GM21528 (cell line): ENCODE measurements around the gene SAMMSON.

Source experiments
- ATAC-seq: cut with Tn5 transposase; IDR thresholded peaks from one replicate; pipeline ENCODE4 v1.9.1; 2021; ENCODE audit warnings: mild to moderate bottlenecking, moderate library complexity; ENCODE audit not compliant: unreplicated experiment, low FRiP score

The SAMMSON gene

GRCh38 chr3:70078778-70079177, 79.2 kb downstream of the SAMMSON start:
- no peak for ATAC-seq

DNA sequence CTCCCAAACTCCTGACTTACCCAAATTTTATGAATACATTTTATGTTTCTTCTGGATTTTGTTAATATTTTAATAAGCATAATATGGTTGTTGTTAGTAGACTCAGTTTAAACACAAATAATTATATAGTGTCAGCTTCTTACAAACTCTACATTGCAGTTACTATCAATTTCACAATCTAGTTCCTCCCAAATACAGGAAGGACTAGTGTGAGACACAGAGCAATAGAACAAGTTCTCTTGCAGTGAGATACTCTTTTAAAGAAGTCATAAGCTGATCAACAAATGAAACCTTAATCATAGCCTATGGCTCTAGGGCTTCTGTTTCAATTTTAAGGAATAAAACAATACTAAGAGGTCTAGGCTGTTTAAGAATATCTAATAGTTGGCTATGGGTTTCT, 86.1 kb downstream of the SAMMSON start:
- no peak for ATAC-seq

- no peak for ATAC-seq
Measured at GRCh38 chr3:70086336-70086735, 86.8 kb downstream of the SAMMSON start.

DNA sequence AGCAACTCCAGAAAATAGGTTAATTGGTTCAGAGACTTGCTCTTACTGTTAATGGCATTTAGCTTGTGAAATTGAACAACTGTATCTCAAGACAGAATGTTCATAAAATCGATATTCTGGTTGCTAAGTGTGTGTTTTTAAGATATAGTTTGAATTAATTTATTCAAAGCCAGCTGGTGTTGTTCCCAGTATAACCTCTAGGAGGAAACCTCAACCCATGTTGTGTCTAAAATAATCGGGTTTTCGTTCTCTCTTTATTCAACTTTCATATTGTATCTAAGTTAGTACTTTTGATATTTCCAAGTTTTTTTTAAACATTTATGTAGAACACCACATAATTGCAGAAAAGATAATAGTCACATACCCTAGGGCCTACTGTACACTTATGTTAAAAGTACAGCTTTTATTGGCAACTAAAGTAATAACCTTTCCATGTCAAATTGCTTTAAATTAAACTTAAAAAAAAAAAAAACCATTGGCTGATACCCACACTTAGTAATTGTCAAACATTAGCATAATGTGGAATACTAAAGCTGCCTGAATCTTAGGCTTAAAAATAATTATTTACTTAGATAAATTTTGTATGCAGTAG, 90.9 kb downstream of the SAMMSON start:
- ATAC-seq, result no peak

- ATAC-seq, result no peak
Measured at GRCh38 chr3:70094197-70094596, 94.7 kb downstream of the SAMMSON start.

DNA sequence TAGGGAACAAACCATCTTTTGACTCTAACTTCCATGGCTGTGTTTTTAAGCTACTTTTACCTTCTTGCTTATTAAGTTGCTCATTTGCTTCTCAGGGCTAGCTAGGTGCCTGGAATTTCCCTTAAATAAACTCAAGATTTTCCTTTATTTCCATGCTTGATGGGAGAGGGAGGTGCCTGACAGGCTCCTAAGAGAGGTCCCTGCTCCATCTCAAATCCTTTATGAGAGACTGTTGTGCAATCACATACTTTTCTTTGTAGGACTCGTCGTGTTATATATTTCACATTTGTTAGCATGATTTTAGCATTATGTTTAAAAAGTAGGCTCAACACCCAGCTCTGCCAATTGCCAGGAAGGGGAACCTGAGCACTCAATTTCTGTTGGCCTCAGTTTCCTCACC, 95.7 kb downstream of the SAMMSON start:
- no peak for ATAC-seq

GRCh38 chr3:70096376-70097066, 97.0 kb downstream of the SAMMSON start:
- ATAC-seq, result peak; percentile 98

GRCh38 chr3:70097084-70097483, 97.6 kb downstream of the SAMMSON start:
- no peak for ATAC-seq

GRCh38 chr3:70108072-70108471, 108.5 kb downstream of the SAMMSON start:
- no peak for ATAC-seq

- no peak for ATAC-seq
Measured at GRCh38 chr3:70108546-70108945, 109.0 kb downstream of the SAMMSON start.

- no peak for ATAC-seq
Measured at GRCh38 chr3:70110066-70110465, 110.5 kb downstream of the SAMMSON start.

- no peak for ATAC-seq
Measured at GRCh38 chr3:70111411-70111810, 111.9 kb downstream of the SAMMSON start.

DNA sequence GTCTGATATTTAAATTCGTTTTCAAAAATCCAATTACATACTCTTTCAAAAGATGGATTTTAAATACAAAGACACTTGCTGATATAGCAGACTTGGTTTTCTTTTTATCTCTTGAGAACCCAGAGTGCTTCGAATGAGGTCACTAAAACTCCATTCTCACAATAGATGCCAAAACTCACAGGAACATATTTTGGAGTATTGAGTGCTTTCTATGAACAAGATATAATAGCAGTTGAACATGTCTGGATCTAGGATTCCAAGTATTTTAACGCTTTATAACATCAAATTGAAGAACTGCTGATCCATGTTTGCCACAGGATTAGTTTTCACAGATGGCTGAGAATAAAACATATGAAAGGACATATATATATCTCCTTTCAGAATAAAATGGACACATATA, 113.2 kb downstream of the SAMMSON start:
- no peak for ATAC-seq

DNA sequence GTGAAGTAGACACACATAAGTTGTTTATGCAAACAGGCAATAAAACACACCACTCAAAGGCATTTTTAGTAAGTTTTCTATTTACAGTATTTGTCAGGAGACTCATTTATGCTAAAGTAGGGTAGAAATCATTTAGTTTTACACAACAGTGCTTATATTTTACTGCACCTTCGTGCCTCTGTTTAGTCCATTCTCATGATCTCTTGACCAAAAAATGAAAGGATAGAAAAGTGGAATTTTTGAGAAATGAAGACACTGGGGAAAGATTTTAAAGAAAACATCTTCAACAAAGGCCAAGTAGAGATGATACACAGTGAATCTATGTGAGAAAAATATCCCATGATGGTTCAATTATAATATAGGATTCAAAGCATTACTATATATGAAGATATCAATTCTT, 114.9 kb downstream of the SAMMSON start:
- no peak for ATAC-seq

DNA sequence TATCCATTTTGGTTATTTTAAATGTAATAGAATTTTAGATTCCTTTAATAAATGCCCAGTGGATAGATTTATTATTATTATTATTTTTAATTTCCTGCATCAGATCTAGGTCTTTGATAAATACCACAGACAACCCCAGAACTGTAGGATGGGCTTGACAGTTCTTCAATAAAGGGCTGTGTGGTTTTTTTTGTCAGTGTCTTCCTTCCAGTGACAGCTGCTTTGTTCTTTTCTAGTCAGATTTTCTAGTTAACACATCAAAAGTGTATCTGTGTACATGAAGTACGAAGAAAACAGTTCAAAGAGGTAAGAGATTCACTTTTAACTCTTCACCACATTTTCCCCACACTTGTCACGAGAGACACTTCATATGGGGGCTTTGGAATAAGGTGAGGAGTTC, 120.3 kb downstream of the SAMMSON start:
- ATAC-seq, result no peak
